IMR-90 (cell line): ENCODE data around the gene KAT6B.

ENCODE experiments used
- BHLHE40 ChIP-seq: fragments of 150-350 bp; IDR thresholded peaks from 2 replicates; pipeline ENCODE4 v1.6.1; 2016; ENCODE audit warnings: mild to moderate bottlenecking, low read depth, low read length
- CEBPB ChIP-seq: IDR thresholded peaks from 2 replicates; pipeline ENCODE4 v1.6.1; 2012; ENCODE audit warnings: low read depth, low read length, improper control_type of control experiment
- FOS ChIP-seq: fragments of 150-350 bp; IDR thresholded peaks from 2 replicates; pipeline ENCODE4 v1.6.1; 2016; ENCODE audit warnings: low read depth, low read length
- MAFK ChIP-seq: IDR thresholded peaks from 2 replicates; pipeline ENCODE4 v1.6.1; 2012; ENCODE audit warnings: low read depth, low read length, improper control_type of control experiment
- MAZ ChIP-seq: IDR thresholded peaks from 2 replicates; pipeline ENCODE4 v1.6.1; 2012; ENCODE audit warnings: low read depth, mild to moderate bottlenecking, low read length, improper control_type of control experiment, moderate library complexity, borderline replicate concordance
- MXI1 ChIP-seq: IDR thresholded peaks from 2 replicates; pipeline ENCODE4 v1.6.1; 2012; ENCODE audit warnings: low read depth, mild to moderate bottlenecking, low read length, moderate library complexity, borderline replicate concordance
- NFE2L2 ChIP-seq: fragments of 150-350 bp; IDR thresholded peaks from 2 replicates; pipeline ENCODE4 v1.6.1; 2016; ENCODE audit warnings: low read depth, mild to moderate bottlenecking, low read length
- POLR2A ChIP-seq: IDR thresholded peaks from 2 replicates; pipeline ENCODE4 v1.6.1; 2012; ENCODE audit warnings: mild to moderate bottlenecking, low read depth, low read length
- RAD21 ChIP-seq: IDR thresholded peaks from 2 replicates; pipeline ENCODE4 v1.6.1; 2012; ENCODE audit warnings: low read length, improper control_type of control experiment
- RCOR1 ChIP-seq: IDR thresholded peaks from 2 replicates; pipeline ENCODE4 v1.6.1; 2012; ENCODE audit warnings: mild to moderate bottlenecking, low read length, improper control_type of control experiment; ENCODE audit not compliant: insufficient replicate concordance
- RFX5 ChIP-seq: IDR thresholded peaks from 2 replicates; pipeline ENCODE4 v1.8.0; 2012; ENCODE audit warnings: low read depth, mild to moderate bottlenecking, low read length, moderate library complexity
- TF ChIP-seq, protein P1 (sequence below): conservative IDR thresholded peaks from 2 replicates; pipeline ENCODE4 v1.5.1; 2012; ENCODE audit warnings: mild to moderate bottlenecking, low read depth, low read length, improper control_type of control experiment
- TF ChIP-seq, protein P2 (sequence below): fragments of 150-350 bp; IDR thresholded peaks from 2 replicates; pipeline ENCODE4 v1.6.1; 2017; ENCODE audit warnings: mild to moderate bottlenecking, antibody characterized with exemption, low read length, low read depth

DNA sequence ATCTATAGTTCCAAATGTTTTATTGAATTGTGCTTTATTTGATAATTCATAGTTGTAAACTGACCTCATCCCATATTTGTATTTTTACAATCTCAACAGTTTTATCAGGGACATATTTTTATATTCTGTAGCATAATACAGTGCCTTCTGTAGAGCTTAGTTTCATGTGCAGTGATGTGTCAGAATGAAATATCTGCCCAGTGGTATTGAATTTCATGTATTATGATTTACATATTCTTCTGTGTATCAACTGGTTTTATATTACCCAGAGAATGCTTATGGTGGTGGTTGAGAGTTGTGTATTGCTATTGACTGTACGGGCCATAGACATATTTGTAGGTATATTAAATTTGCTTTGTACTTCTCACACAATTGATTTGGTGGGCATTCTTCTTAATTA, 89.9 kb downstream of the KAT6B start:
- TF ChIP-seq, protein P1, sequence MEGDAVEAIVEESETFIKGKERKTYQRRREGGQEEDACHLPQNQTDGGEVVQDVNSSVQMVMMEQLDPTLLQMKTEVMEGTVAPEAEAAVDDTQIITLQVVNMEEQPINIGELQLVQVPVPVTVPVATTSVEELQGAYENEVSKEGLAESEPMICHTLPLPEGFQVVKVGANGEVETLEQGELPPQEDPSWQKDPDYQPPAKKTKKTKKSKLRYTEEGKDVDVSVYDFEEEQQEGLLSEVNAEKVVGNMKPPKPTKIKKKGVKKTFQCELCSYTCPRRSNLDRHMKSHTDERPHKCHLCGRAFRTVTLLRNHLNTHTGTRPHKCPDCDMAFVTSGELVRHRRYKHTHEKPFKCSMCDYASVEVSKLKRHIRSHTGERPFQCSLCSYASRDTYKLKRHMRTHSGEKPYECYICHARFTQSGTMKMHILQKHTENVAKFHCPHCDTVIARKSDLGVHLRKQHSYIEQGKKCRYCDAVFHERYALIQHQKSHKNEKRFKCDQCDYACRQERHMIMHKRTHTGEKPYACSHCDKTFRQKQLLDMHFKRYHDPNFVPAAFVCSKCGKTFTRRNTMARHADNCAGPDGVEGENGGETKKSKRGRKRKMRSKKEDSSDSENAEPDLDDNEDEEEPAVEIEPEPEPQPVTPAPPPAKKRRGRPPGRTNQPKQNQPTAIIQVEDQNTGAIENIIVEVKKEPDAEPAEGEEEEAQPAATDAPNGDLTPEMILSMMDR = no peak
- TF ChIP-seq RFX5 = no peak
- TF ChIP-seq POLR2A = no peak
- no peak for TF ChIP-seq CEBPB
- TF ChIP-seq MXI1 = no peak
- TF ChIP-seq RCOR1 = no peak
- TF ChIP-seq, protein P2, sequence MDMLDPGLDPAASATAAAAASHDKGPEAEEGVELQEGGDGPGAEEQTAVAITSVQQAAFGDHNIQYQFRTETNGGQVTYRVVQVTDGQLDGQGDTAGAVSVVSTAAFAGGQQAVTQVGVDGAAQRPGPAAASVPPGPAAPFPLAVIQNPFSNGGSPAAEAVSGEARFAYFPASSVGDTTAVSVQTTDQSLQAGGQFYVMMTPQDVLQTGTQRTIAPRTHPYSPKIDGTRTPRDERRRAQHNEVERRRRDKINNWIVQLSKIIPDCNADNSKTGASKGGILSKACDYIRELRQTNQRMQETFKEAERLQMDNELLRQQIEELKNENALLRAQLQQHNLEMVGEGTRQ = no peak
- TF ChIP-seq NFE2L2 = no peak
- no peak for TF ChIP-seq MAZ
- TF ChIP-seq FOS = no peak
- TF ChIP-seq BHLHE40 = no peak
- TF ChIP-seq RAD21 = no peak
- no peak for TF ChIP-seq MAFK
